OCI-LY7 (cell line): Measurements from ENCODE around the gene ZNF407.

ENCODE experiments used
- EZH2phosphoT487 ChIP-seq: fragments of 200-600 bp; sonication (generic); IDR thresholded peaks from 2 replicates; pipeline ENCODE4 v1.6.1; 2018; ENCODE audit warnings: low read depth, borderline replicate concordance, mild to moderate bottlenecking, mixed run types, antibody characterized with exemption, low read length, moderate library complexity, mixed read lengths
- TF ChIP-seq, protein P1 (sequence below): fragments of 200-600 bp; sonication (generic); conservative IDR thresholded peaks from 2 replicates; pipeline ENCODE4 v1.5.1; 2014; ENCODE audit warnings: mild to moderate bottlenecking, antibody characterized with exemption, low read length, moderate library complexity, mixed read lengths

DNA sequence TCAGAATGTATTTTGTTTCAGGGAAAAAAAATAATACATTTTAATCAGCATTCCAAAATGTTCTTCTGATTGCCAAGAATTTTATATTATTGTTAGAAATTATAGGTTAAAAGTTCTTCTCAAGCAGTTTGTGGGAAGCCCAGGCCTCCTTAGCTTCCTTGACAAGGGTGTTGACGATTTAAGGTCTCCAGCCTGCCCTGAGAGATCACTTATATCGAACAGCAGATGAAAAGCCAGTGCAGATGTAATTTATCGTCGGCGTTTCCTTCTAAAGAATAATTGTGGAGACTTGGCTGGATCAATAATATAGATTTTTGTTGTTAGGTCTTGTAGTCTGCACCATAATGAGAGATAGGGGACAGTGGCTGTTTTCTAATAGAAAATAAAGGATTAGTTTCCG, 280.6 kb downstream of the ZNF407 start:
- TF ChIP-seq, protein P1, sequence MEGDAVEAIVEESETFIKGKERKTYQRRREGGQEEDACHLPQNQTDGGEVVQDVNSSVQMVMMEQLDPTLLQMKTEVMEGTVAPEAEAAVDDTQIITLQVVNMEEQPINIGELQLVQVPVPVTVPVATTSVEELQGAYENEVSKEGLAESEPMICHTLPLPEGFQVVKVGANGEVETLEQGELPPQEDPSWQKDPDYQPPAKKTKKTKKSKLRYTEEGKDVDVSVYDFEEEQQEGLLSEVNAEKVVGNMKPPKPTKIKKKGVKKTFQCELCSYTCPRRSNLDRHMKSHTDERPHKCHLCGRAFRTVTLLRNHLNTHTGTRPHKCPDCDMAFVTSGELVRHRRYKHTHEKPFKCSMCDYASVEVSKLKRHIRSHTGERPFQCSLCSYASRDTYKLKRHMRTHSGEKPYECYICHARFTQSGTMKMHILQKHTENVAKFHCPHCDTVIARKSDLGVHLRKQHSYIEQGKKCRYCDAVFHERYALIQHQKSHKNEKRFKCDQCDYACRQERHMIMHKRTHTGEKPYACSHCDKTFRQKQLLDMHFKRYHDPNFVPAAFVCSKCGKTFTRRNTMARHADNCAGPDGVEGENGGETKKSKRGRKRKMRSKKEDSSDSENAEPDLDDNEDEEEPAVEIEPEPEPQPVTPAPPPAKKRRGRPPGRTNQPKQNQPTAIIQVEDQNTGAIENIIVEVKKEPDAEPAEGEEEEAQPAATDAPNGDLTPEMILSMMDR, result no peak
- TF ChIP-seq EZH2phosphoT487, result no peak
